Left colon (tissue), 2 donors: ENCODE data around the gene CELF6. TPM values are rescaled to one million over a fixed set of nuclear protein-coding genes. Genes with fewer than 3 reads are reported as not detected.

Experiments
- ATAC-seq: fragments of 200-7000 bp; cut with Tn5 transposase; one replicate; pipeline ENCODE4 v1.9.1; 2020; ENCODE audit warnings: mild to moderate bottlenecking, moderate library complexity
- DNase-seq, 2 donors: peaks; one replicate each; pipeline ENCODE4 v3.0.0-alpha.2; 2020
- intact Hi-C, 2 donors: fragments of 100-400 bp; cut with DNase I in 1 of 2; cut with micrococcal nuclease in 1 of 2; formaldehyde crosslinking; loops; one replicate each; pipeline versions ENCODE4 v1.11.2 to v1.14.0; 2022; cut with DNase I, micrococcal nuclease
- total RNA-seq, 2 donors: library from RNA; stranded (reverse); fragmentation: NEBNext Ultra II Directional; extraction: Animal tissue kit (Norgen Biotek cat#: 25700); gene quantifications; one replicate each; pipeline ENCODE4 v1.2.1, GENCODE V29; 2021
- donor health status: DM: no; HTN: no; CAD: no.
- donor health status: DM: yes; HTN: yes; CAD: no.

Gene CELF6
- total RNA-seq, 2 donors from 2014 or later = 1.1 to 1.2 TPM

DNA sequence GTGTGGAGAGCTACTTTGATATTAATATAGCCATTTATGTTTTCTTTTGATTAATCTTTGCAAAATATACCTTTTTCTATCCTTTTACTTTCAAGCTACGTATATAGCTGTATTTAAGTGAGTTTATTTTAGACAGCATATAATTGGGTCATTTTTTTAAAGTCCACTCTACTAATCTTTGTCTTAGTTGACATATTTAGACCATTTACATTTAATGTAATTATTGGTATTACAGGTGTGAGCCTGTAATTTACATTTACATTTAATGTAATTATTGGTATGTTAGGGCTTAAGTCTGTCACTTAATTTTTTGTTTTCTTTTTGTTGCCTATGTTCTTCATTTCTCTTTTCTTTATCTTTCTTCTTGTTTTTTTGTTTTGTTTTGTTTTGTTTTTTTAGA lies 3.8 kb upstream of the CELF6 start:
- DNase-seq (no peak), ATAC-seq (no peak)
- intact Hi-C loops = no loop called here

DNA sequence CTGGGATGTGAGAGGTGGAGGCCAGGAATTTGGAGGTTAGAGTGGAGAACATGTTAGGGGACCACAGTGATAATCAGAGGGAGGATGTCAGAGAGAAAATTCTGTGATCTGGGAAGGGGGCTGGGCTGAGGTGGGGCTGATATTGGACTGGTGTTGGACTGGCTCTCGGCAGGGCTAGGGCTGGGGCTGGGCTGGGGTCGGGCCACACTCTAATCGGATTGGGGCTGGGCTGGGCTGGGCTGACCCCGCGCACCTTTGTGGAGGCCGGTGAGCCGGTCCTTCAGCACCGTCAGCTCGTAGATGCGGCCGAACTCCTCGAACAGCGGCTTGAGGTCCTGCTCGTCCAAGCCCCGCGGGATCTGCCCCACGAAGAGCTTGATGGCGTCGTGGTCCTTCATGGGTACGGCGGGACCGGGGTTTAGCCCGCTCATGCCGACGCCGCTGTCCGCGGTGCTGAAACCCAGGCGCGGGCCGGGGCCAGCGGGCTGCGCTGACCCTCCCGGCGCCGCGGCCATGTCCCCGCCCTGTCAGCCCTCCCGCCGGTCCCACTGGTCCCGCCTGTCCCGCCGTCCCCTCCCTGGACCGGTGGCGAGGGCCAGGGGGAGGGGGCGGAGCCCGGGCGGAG lies 485 bp downstream of the CELF6 start:
- peak; percentile 84 for ATAC-seq
- peak; percentile 32 to 75 for DNase-seq
- intact Hi-C loops = loop anchor here in 1 of 2 donors (10.0 kb wide), 1 partner anchor 265 kb away; no protein-coding TSS in a partner anchor

GRCh38 chr15:72318408-72318942 lies 1.5 kb downstream of the CELF6 start:
- intact Hi-C loops = loop anchor here in 1 of 2 donors (10.0 kb wide), 1 partner anchor 266 kb away; no protein-coding TSS in a partner anchor
- DNase-seq (no peak), ATAC-seq (peak; percentile 25)

- DNase-seq (no peak), ATAC-seq (no peak)
These were observed 4.1 kb downstream of the CELF6 start for GRCh38 chr15:72315706-72316370.

DNA sequence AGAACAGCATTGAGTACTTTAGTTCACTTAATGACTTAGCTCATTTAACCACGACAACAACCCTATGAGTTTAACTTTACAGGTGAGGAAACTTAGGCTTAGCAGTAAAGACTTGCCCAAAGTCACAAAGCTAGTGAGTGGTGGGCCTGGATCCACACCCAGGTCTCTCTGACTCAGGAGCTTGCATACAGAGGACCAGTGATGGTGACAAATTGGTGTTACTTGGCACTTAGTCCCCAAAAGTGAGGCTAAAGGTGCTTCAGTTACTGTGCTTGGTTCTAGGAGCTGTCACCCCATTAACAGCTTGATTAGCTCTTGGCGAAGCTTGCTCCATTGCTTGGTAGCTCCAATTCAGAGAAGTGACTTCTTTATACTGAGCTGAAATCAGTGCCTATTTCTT lies 6.1 kb downstream of the CELF6 start:
- DNase-seq (no peak), ATAC-seq (no peak)
- intact Hi-C loops = loop anchor here in 1 of 2 donors (10.0 kb wide), 1 partner anchor 271 kb away; no protein-coding TSS in a partner anchor

More at GRCh38 chr15:72315706-72316370, 4.1 kb downstream of the CELF6 start:
- intact Hi-C loops = loop anchor here in 1 of 2 donors (10.0 kb wide), 1 partner anchor 269 kb away; no protein-coding TSS in a partner anchor

DNA sequence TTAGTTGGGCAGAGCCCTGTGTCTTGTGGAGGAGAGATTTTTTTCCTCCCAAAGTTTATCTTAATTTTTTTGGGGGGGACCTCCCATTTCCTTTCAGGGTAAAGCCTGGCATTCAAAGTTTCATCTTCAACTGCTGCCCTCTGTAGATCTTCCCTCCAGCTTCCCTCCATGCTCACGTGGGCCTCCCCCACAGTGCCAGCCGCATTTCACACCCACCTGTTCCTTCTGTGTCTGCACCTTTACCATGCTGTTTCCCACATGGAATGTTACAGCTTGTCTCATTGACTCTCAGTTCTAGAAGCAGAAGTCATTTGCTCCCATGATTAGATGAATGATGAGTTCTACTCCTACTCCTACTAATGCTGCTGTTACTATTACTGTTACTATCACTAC lies 6.5 kb downstream of the CELF6 start:
- ATAC-seq (no peak), DNase-seq (no peak)
- intact Hi-C loops = loop anchor here in 1 of 2 donors (10.0 kb wide), 1 partner anchor 271 kb away; no protein-coding TSS in a partner anchor

DNA sequence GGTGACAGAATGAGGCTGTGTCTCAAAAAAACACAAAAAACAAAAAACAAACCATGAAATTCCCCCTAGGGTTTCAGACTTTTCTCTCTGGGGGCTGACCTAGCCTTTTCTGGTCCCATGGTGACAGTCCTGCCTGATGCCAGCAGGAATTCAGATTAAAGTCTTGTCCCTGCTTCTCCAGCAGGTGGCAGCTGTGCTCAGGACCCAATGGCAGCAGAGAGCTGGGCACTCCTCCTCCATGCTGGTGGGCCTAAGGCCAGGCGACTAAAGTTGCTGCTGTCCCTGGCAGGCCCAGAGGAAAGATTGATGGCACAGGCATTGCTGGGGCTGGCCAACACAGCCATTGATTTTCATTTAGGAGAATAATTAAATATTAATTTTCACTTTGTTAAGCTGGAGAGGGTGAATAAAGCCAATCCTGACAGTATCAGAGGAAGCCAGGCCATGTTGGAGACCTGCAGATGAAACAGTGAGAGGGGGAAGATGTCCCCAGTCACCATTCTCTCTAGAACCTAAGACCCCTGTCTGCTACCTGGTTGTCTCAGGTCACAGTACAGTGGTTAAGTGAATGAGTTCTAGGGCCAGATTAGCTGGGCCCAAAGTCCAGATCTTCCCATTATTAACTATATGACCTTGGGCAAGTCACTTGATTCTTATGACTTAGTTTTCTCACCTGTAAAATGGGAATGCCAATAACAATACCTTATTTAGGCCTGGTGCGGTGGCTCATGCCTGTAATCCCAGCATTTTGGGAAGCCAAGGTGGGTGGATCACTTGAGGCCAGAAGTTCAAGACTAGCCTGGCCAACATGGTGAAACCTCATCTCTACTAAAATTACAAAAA lies 7.1 kb downstream of the CELF6 start:
- intact Hi-C loops = loop anchor here in 1 of 2 donors (10.0 kb wide), 1 partner anchor 272 kb away; no protein-coding TSS in a partner anchor
- DNase-seq = peak; percentile 38 to 61
- peak; percentile 88 for ATAC-seq

DNA sequence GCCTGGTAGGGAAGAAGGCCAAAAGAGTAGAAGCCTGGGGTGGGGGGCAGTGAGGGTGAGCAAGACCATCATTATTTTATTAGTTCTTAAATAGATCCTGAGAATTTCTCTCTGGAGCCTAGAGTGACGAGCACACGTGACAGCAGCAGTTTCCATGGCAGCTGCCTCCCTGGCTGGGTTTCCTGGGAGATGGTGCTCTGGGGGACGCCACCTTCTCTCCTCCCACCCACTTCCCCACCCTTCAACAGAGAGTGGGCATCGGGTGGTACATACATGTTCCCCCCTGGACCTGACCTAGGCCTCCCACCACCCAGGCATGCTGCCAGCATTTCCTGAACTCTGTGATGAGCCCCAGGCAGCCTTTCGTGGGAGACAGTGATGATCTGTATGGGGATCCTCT lies 12.9 kb downstream of the CELF6 start:
- no peak for DNase-seq
- intact Hi-C loops = no loop called here
- no peak for ATAC-seq

- DNase-seq (no peak), ATAC-seq (no peak)
These were observed 13.7 kb downstream of the CELF6 start for GRCh38 chr15:72306211-72306785.

DNA sequence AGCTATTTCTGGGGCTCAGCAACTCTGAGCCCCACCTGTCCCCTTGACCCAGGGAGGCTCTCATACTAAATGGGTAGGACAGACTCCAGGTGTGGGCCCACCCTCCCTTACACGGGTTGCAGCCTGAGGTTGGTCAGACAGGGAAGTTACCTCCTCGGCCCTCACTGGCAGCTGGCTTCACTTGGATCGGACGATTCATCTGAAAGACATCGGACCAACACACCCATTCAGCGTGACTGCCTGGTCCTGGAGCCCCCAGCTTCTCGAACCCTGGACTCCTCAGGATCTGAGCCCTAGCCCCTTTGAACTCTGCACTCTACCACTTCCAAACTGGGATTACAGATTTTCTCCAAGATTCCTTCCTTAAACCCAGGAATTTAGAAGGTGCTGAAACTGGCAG lies 15.4 kb downstream of the CELF6 start:
- DNase-seq = no peak
- no peak for ATAC-seq
- intact Hi-C loops = no loop called here

More at GRCh38 chr15:72306211-72306785, 13.7 kb downstream of the CELF6 start:
- intact Hi-C loops = no loop called here

DNA sequence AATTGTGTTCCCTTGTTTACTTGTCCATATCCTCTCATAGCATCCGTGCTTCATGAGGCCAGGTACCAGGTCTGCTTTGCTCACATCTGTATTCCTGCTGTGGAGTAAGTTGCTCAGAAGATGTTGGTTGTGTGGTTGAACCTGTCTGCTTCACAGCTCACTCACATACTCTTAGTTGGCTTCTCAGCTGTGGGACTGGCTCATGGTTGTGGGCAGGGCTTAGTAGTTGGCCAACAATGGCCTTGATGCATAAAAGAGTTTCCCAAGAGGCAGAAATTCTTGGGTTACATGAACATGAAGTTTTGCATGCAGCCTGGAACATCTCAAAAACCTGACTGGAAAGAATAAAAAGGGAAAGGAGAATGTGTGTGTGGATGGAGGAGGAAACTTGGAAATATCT lies 17.0 kb downstream of the CELF6 start:
- intact Hi-C loops = no loop called here
- no peak for DNase-seq
- no peak for ATAC-seq

DNA sequence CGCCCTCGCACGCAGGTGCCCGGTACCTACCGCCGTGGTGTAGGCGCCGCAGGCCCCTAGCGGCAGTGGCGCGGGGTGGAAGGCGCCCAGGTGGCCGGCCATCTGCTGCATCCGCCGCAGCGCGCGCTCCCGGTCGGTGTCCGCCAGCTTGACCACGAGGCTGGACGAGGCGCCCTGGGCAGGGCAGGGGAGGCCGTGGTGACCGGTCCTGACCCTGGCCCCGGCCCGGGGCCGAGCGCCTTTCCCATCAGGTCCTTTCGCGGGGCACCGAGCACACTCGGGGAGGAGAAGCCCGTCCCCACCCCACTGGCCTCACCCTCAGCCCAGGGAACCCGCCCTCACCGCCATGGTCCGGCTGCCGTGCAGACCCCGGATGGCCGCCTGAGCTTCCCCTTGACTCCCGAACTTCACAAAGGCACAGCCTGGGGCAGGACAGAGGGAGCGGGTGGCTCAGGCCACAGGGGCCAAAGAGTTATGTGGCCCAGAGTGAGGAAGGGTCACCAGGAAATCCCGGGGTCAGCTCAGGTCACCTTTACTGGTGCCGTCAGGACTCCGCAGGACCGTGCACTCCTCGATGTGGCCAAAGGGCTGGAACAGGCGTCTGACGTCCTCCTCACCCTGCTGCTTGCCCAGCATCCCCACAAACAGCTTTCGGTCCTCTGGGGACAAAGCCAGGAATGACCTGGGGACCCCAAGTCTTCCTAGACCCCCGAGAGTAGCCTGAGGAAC lies 30.2 kb downstream of the CELF6 start:
- intact Hi-C loops = no loop called here
- ATAC-seq (no peak), DNase-seq (no peak)

DNA sequence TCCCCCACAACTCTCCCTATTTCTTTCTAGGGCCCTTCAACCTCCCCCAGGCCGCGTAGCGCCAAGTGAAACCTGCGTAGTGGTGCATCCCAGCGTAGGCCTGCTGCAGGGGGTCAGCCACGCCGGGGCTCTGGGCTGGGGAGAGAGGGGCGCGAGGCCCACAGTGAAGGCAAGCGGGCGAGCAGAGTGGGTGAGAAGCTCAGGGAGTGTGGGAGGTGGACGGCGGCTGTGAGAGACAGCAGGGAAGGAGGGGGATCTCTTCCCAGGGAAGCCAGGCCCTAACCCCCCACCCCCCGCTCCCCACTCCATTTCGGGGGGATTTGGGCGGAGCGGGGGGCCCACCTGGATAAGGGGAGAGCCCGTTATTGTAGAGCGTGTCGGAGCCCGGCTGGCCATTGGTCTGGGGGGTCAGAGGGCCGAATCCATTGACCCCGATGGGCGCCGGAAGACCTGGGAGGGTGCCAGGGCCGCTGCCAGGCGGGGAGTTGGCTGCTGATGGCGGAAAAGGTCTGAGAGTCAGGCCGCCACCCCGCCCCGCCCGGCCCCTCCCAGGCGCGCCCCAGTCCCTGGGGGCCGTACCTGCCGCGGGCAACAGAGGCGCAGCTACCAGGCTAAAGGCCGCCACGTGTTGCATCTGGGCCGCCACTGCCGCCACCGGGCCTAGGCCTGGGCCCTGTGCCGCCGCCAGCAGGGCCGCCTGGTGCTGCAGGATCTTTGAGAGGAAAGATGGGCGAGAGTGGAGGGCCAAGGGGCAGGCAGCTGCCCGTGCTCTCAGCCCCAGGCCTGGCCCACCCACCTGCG lies 31.0 kb downstream of the CELF6 start:
- ATAC-seq (no peak), DNase-seq (no peak)
- intact Hi-C loops = no loop called here

GRCh38 chr15:72285927-72286516 lies 33.9 kb downstream of the CELF6 start:
- peak in 1 of 2 donors; percentile 55 for DNase-seq
- ATAC-seq = peak; percentile 85

GRCh38 chr15:72285402-72285801 lies 34.6 kb downstream of the CELF6 start:
- intact Hi-C loops = no loop called here
- DNase-seq (no peak), ATAC-seq (no peak)

More at GRCh38 chr15:72285927-72286516, 33.9 kb downstream of the CELF6 start:
- intact Hi-C loops = no loop called here

DNA sequence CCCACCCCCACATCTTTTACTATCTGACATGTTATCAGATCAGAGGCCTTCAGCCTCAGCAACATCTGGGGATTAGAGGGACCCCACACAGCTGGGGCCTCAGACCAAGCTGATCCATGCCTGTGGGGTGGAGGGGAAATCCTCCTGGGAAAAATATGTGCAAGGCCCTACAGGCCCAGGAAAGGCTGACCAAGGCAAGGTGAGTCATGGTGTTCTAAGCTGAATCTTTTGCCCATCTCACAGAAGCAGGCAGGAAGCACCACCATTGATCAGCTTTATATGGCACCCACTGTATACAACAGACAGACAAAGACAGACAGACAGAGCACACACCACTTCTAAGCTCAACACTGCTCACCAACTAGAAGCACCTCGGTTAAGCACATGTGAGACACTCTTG lies 35.2 kb downstream of the CELF6 start:
- intact Hi-C loops = no loop called here
- DNase-seq (no peak), ATAC-seq (no peak)

- intact Hi-C loops = no loop called here
- DNase-seq (no peak), ATAC-seq (no peak)
These were observed 38.2 kb downstream of the CELF6 start for GRCh38 chr15:72281713-72282112.
